Renal cortex interstitium (tissue), 11 donors: ENCODE measurements around the gene GMPS. TPM values are rescaled to one million over a fixed set of nuclear protein-coding genes. Genes with fewer than 3 reads are reported as not detected.
"Not testable (repeated sequence)": the region's sequence is repeated elsewhere in the genome, so short reads cannot be mapped to it uniquely, and the experiment has no call there.

Experiments
- DNase-seq, 11 donors: peaks; one replicate each; pipeline ENCODE4 v3.0.0-alpha.2; 2013; ENCODE audit warnings: low read depth in 9 of 11, low spot score in 4 of 11; ENCODE audit errors: extremely low read depth in 1 of 11
- polyA plus RNA-seq, 3 donors: library from polyadenylated mRNA; unstranded; fragments of 120-200 nt; gene quantifications; one replicate each; pipeline ENCODE4 v1.2.1, GENCODE V29; 2013; ENCODE audit not compliant: insufficient read length in 3 of 3

GMPS gene
- polyA plus RNA-seq, 3 donors: 57.5 to 84.8 (median 70.6) TPM

- no peak for DNase-seq
Observed at GRCh38 chr3:155908086-155908485, 37.6 kb downstream of the GMPS start.

GRCh38 chr3:155908605-155909004 lies 38.2 kb downstream of the GMPS start:
- no peak for DNase-seq

GRCh38 chr3:155912090-155912489 lies 41.6 kb downstream of the GMPS start:
- DNase-seq: no peak

- DNase-seq: no peak
Observed at GRCh38 chr3:155912579-155913190, 42.2 kb downstream of the GMPS start.

- DNase-seq: no peak
Observed at GRCh38 chr3:155917781-155918180, 47.3 kb downstream of the GMPS start.

GRCh38 chr3:155919728-155920127 lies 49.3 kb downstream of the GMPS start:
- no peak for DNase-seq

GRCh38 chr3:155921486-155921885 lies 51.0 kb downstream of the GMPS start:
- DNase-seq: no peak

GRCh38 chr3:155934230-155934629 lies 63.8 kb downstream of the GMPS start:
- DNase-seq: no peak

- DNase-seq: no peak
Observed at GRCh38 chr3:155938409-155938808, 68.0 kb downstream of the GMPS start.

- DNase-seq: no peak
Observed at GRCh38 chr3:155941354-155941753, 70.9 kb downstream of the GMPS start.

GRCh38 chr3:155944081-155944480 lies 73.6 kb downstream of the GMPS start:
- no peak for DNase-seq

GRCh38 chr3:155946178-155946577 lies 75.7 kb downstream of the GMPS start:
- DNase-seq: no peak

- DNase-seq: no peak
Observed at GRCh38 chr3:155948476-155948875, 78.0 kb downstream of the GMPS start.

- no peak for DNase-seq
Observed at GRCh38 chr3:155949453-155950217, 79.2 kb downstream of the GMPS start.

GRCh38 chr3:155956508-155957411 lies 86.3 kb downstream of the GMPS start:
- DNase-seq: no peak

GRCh38 chr3:155957412-155957880 lies 87.0 kb downstream of the GMPS start:
- no peak for DNase-seq

- DNase-seq: no peak
Observed at GRCh38 chr3:155958676-155959075, 88.2 kb downstream of the GMPS start.

GRCh38 chr3:155960060-155960459 lies 89.6 kb downstream of the GMPS start:
- DNase-seq: no peak

- DNase-seq: not testable (repeated sequence)
Observed at GRCh38 chr3:155961044-155961443, 90.6 kb downstream of the GMPS start.

GRCh38 chr3:155963570-155963969 lies 93.1 kb downstream of the GMPS start:
- DNase-seq: no peak
